Measurements from ENCODE around the gene PDCD2L. TPM values are rescaled to one million over a fixed set of nuclear protein-coding genes. Genes with fewer than 3 reads are reported as not detected.

Gene PDCD2L
- polyA plus RNA-seq, 1 donor (not counting 4 experiments of a cell fraction or from before 2014, with no cell fraction given): 23.8 TPM

- no peaks in the 10 kb centered on the region for H3K9me1 ChIP-seq (ENCODE audit: control insufficient read depth, extremely low read depth, insufficient read depth, low read length)
- DNase-seq (ENCODE audit: low read depth, low spot score) (no peak), FAIRE-seq (no peak)
- no peaks in the 10 kb centered on the region for H4K20me1 ChIP-seq (ENCODE audit: control insufficient read depth, extremely low read depth, insufficient read depth, low read length)
- TF ChIP-seq CTCF (optimal IDR thresholded peaks at IDR 0.05 in 1 of 3, IDR thresholded peaks at IDR 0.05 in 1 of 3, conservative IDR thresholded peaks at IDR 0.05 in 1 of 3; ENCODE audit: extremely low read depth in 1 of 3, insufficient read depth in 2 of 3, low read length in 3 of 3): no peak
- no peak for TF ChIP-seq EZH2 (IDR thresholded peaks at IDR 0.05; ENCODE audit: low read length)
- peak overlapping the region; percentile 69 to 86 (median 83) for H3K4me3 ChIP-seq (ENCODE audit: control insufficient read depth in 2 of 3, extremely low read depth in 1 of 3, insufficient read depth in 2 of 3, low read depth in 1 of 3, low read length in 3 of 3)
- H3K4me2 ChIP-seq (ENCODE audit: control insufficient read depth, extremely low read depth, insufficient read depth, low read depth, low read length): peak overlapping the region; percentile 74
- peak overlapping the region; percentile 94 for H3K9ac ChIP-seq (ENCODE audit: control insufficient read depth, extremely low read depth, insufficient read depth, low read length)
- no peaks in the 10 kb centered on the region for H3K9me3 ChIP-seq (ENCODE audit: control insufficient read depth, low read depth, low read length)
- H3K27me3 ChIP-seq (ENCODE audit: control insufficient read depth, extremely low read depth, insufficient read depth, low read length): no peaks in the 10 kb centered on the region
- H3K27ac ChIP-seq (ENCODE audit: control insufficient read depth, insufficient read depth, low read length): peak overlapping the region; percentile 83
- H3K79me2 ChIP-seq (ENCODE audit: control insufficient read depth, insufficient read depth, low read length): peaks cover 18% of the 10 kb centered on the region
- H3K36me3 ChIP-seq (ENCODE audit: control insufficient read depth in 2 of 2, extremely low read depth in 1 of 2, insufficient read depth in 2 of 2, low read length in 2 of 2): peaks cover 8 to 16% of the 10 kb centered on the region in 2 experiments
- dilution Hi-C loops (cut with MboI; ENCODE audit: extremely low pct_ligation_motif_present, low sequenced_read_pairs): no loop called here
- H2AFZ ChIP-seq (ENCODE audit: control insufficient read depth, low read length): peak overlapping the region; percentile 98
- peaks cover 3% of the 10 kb centered on the region for H3K4me1 ChIP-seq (ENCODE audit: control insufficient read depth, extremely low read depth, insufficient read depth, low read length)
Measured at GRCh38 chr19:34403784-34404108, 453 bp upstream of the PDCD2L start.

- H3K27me3 ChIP-seq (ENCODE audit: control insufficient read depth, extremely low read depth, insufficient read depth, low read length): no peaks in the 10 kb centered on the region
- no peak overlapping the region for H2AFZ ChIP-seq (ENCODE audit: control insufficient read depth, low read length)
- no peak for DNase-seq (ENCODE audit: low read depth, low spot score)
- FAIRE-seq: no peak
- peaks cover 18% of the 10 kb centered on the region for H3K79me2 ChIP-seq (ENCODE audit: control insufficient read depth, insufficient read depth, low read length)
- peaks cover 4 to 8% of the 10 kb centered on the region in 2 experiments for H3K36me3 ChIP-seq (ENCODE audit: control insufficient read depth in 2 of 2, extremely low read depth in 1 of 2, insufficient read depth in 2 of 2, low read length in 2 of 2)
- no peaks in the 10 kb centered on the region for H4K20me1 ChIP-seq (ENCODE audit: control insufficient read depth, extremely low read depth, insufficient read depth, low read length)
- dilution Hi-C loops (cut with MboI; ENCODE audit: extremely low pct_ligation_motif_present, low sequenced_read_pairs): no loop called here
- H3K9ac ChIP-seq (ENCODE audit: control insufficient read depth, extremely low read depth, insufficient read depth, low read length): no peak overlapping the region
- no peak overlapping the region for H3K27ac ChIP-seq (ENCODE audit: control insufficient read depth, insufficient read depth, low read length)
- H3K4me2 ChIP-seq (ENCODE audit: control insufficient read depth, extremely low read depth, insufficient read depth, low read depth, low read length): no peak overlapping the region
- H3K9me3 ChIP-seq (ENCODE audit: control insufficient read depth, low read depth, low read length): no peaks in the 10 kb centered on the region
- no peak overlapping the region for H3K4me3 ChIP-seq (ENCODE audit: control insufficient read depth in 2 of 3, extremely low read depth in 1 of 3, insufficient read depth in 2 of 3, low read depth in 1 of 3, low read length in 3 of 3)
- H3K9me1 ChIP-seq (ENCODE audit: control insufficient read depth, extremely low read depth, insufficient read depth, low read length): no peaks in the 10 kb centered on the region
- peaks cover 3% of the 10 kb centered on the region for H3K4me1 ChIP-seq (ENCODE audit: control insufficient read depth, extremely low read depth, insufficient read depth, low read length)
- TF ChIP-seq CTCF (optimal IDR thresholded peaks at IDR 0.05 in 1 of 3, IDR thresholded peaks at IDR 0.05 in 1 of 3, conservative IDR thresholded peaks at IDR 0.05 in 1 of 3; ENCODE audit: extremely low read depth in 1 of 3, insufficient read depth in 2 of 3, low read length in 3 of 3): no peak
- TF ChIP-seq EZH2 (IDR thresholded peaks at IDR 0.05; ENCODE audit: low read length): no peak
Measured at GRCh38 chr19:34405892-34406660, 1.9 kb downstream of the PDCD2L start.
